Activated CD8-positive, alpha-beta memory T cell treated with anti-CD3 and anti-CD28 coated beads, Interleukin-2, amount 50 U/mL, for 4 hours (primary cell): Measurements from ENCODE around the gene IL1R2.
"Not testable (repeated sequence)": the region's sequence is repeated elsewhere in the genome, so short reads cannot be mapped to it uniquely, and the experiment has no call there.

ENCODE experiments used
- DNase-seq: peaks from one replicate; pipeline ENCODE4 v3.0.0-alpha.2; 2020

IL1R2 gene

GRCh38 chr2:102000813-102001766 lies 9.3 kb downstream of the IL1R2 start:
- DNase-seq: no peak

GRCh38 chr2:102001767-102002142 lies 10.0 kb downstream of the IL1R2 start:
- DNase-seq: no peak

- no peak for DNase-seq
These were observed 10.5 kb downstream of the IL1R2 start for GRCh38 chr2:102002228-102002627.

- not testable (repeated sequence) for DNase-seq
These were observed 11.1 kb downstream of the IL1R2 start for GRCh38 chr2:102002909-102003308.

GRCh38 chr2:102003696-102004095 lies 11.9 kb downstream of the IL1R2 start:
- DNase-seq: no peak

GRCh38 chr2:102004581-102004980 lies 12.8 kb downstream of the IL1R2 start:
- no peak for DNase-seq

GRCh38 chr2:102005449-102005848 lies 13.7 kb downstream of the IL1R2 start:
- no peak for DNase-seq

GRCh38 chr2:102005989-102006885 lies 14.5 kb downstream of the IL1R2 start:
- DNase-seq: no peak

GRCh38 chr2:102006886-102007278 lies 15.1 kb downstream of the IL1R2 start:
- DNase-seq: no peak

GRCh38 chr2:102008490-102008889 lies 16.7 kb downstream of the IL1R2 start:
- DNase-seq: no peak

GRCh38 chr2:102009557-102009956 lies 17.8 kb downstream of the IL1R2 start:
- DNase-seq: no peak

- no peak for DNase-seq
These were observed 19.1 kb downstream of the IL1R2 start for GRCh38 chr2:102010902-102011301.

GRCh38 chr2:102012061-102012614 lies 20.4 kb downstream of the IL1R2 start:
- DNase-seq: no peak

GRCh38 chr2:102013206-102014040 lies 21.7 kb downstream of the IL1R2 start:
- no peak for DNase-seq

- no peak for DNase-seq
These were observed 22.2 kb downstream of the IL1R2 start for GRCh38 chr2:102014041-102014345.

GRCh38 chr2:102015399-102015798 lies 23.6 kb downstream of the IL1R2 start:
- DNase-seq: no peak

- DNase-seq: no peak
These were observed 24.7 kb downstream of the IL1R2 start for GRCh38 chr2:102016399-102016955.

- DNase-seq: no peak
These were observed 27.2 kb downstream of the IL1R2 start for GRCh38 chr2:102018823-102019445.

- DNase-seq: peak; percentile 88
These were observed 28.9 kb downstream of the IL1R2 start for GRCh38 chr2:102020596-102021170.

GRCh38 chr2:102021779-102022178 lies 30.0 kb downstream of the IL1R2 start:
- DNase-seq: no peak

- DNase-seq: no peak
These were observed 31.3 kb downstream of the IL1R2 start for GRCh38 chr2:102022884-102023539.
